Renal cortex interstitium (tissue), 11 donors: Measurements from ENCODE around the gene INSRR. TPM values are rescaled to one million over a fixed set of nuclear protein-coding genes. Genes with fewer than 3 reads are reported as not detected.

Experiments
- DNase-seq, 11 donors: peaks; one replicate each; pipeline ENCODE4 v3.0.0-alpha.2; 2013; ENCODE audit warnings: low read depth in 9 of 11, low spot score in 4 of 11; ENCODE audit errors: extremely low read depth in 1 of 11
- polyA plus RNA-seq, 3 donors: library from polyadenylated mRNA; unstranded; fragments of 120-200 nt; gene quantifications; one replicate each; pipeline ENCODE4 v1.2.1, GENCODE V29; 2013; ENCODE audit not compliant: insufficient read length in 3 of 3

Gene INSRR
- polyA plus RNA-seq, 3 donors, result 1.1 to 2.6 (median 1.6) TPM

- DNase-seq, result no peak
Observed at GRCh38 chr1:156859523-156860112, 701 bp upstream of the INSRR start.

- DNase-seq, result no peak
Observed at GRCh38 chr1:156858555-156858956, 361 bp downstream of the INSRR start.

GRCh38 chr1:156857532-156857931 is 1.4 kb downstream of the INSRR start:
- DNase-seq, result no peak

GRCh38 chr1:156856282-156856785 is 2.6 kb downstream of the INSRR start:
- no peak for DNase-seq

- DNase-seq, result no peak
Observed at GRCh38 chr1:156854634-156855033, 4.3 kb downstream of the INSRR start.

- DNase-seq, result no peak
Observed at GRCh38 chr1:156853761-156854160, 5.2 kb downstream of the INSRR start.

GRCh38 chr1:156852418-156852874 is 6.5 kb downstream of the INSRR start:
- DNase-seq, result peak in 7 of 11 donors; percentile 32 to 68 (median 54)

GRCh38 chr1:156851779-156852417 is 7.0 kb downstream of the INSRR start:
- DNase-seq, result no peak

GRCh38 chr1:156849151-156849496 is 9.8 kb downstream of the INSRR start:
- DNase-seq, result no peak

- peak in 1 of 11 donors; percentile 32 for DNase-seq
Observed at GRCh38 chr1:156848461-156849150, 10.3 kb downstream of the INSRR start.

GRCh38 chr1:156847591-156848460 is 11.1 kb downstream of the INSRR start:
- DNase-seq, result no peak

- DNase-seq, result no peak
Observed at GRCh38 chr1:156846643-156847042, 12.3 kb downstream of the INSRR start.

- no peak for DNase-seq
Observed at GRCh38 chr1:156845953-156846545, 12.9 kb downstream of the INSRR start.

- DNase-seq, result no peak
Observed at GRCh38 chr1:156845055-156845952, 13.6 kb downstream of the INSRR start.

- no peak for DNase-seq
Observed at GRCh38 chr1:156844638-156845037, 14.3 kb downstream of the INSRR start.

- DNase-seq, result no peak
Observed at GRCh38 chr1:156844102-156844501, 14.8 kb downstream of the INSRR start.

- DNase-seq, result no peak
Observed at GRCh38 chr1:156842618-156843300, 16.2 kb downstream of the INSRR start.
